OCI-LY7 (cell line): ENCODE data around the gene RNF207. TPM values are rescaled to one million over a fixed set of nuclear protein-coding genes. Genes with fewer than 3 reads are reported as not detected.
A peak's percentile ranks its signal among the peaks of the same experiment; 100 is the strongest.

Experiments used
- BruUV-seq: library from RNA; stranded (reverse); fragments of 400-500 nt; replicated peaks from 2 replicates; lab custom pipeline; 2021; lab: Mats Ljungman, UMichigan
- CTCF ChIA-PET: fragments of 300-600 bp; sonication (Branson Sonifier 250); formaldehyde crosslinking; loops from one replicate; lab custom pipeline; 2022; ENCODE audit warnings: antibody characterized with exemption; ENCODE audit not compliant: unreplicated experiment; lab: Charles Lee
- POLR2A ChIA-PET: fragments of 300-600 bp; sonication (Branson Sonifier 250); formaldehyde crosslinking; loops from one replicate; lab custom pipeline; 2022; ENCODE audit warnings: antibody characterized with exemption; lab: Charles Lee
- DNase-seq: peaks from one replicate; pipeline ENCODE4 v3.0.0-alpha.2; 2015; ENCODE audit warnings: low spot score
- H2AFZ ChIP-seq: fragments of 200-600 bp; sonication (generic), shearing (Covaris generic); 2 replicates; pipeline ENCODE4 v1.6.1; 2014; ENCODE audit warnings: mild to moderate bottlenecking, antibody characterized with exemption, low read length, moderate library complexity
- H3K27ac ChIP-seq: fragments of 200-600 bp; sonication (generic); 2 replicates; pipeline ENCODE4 v1.5.1; 2014; ENCODE audit warnings: mixed run types, low read depth, mild to moderate bottlenecking, moderate library complexity, low read length, inconsistent platforms; ENCODE audit not compliant: poor library complexity, severe bottlenecking
- H3K36me3 ChIP-seq: fragments of 200-600 bp; sonication (generic); 2 replicates; pipeline ENCODE4 v1.6.1; 2014; ENCODE audit warnings: mild to moderate bottlenecking, antibody characterized with exemption, low read length, moderate library complexity, mixed read lengths; ENCODE audit not compliant: insufficient read depth
- H3K4me1 ChIP-seq: fragments of 200-600 bp; sonication (generic); 2 replicates; pipeline ENCODE4 v1.5.1; 2014; ENCODE audit warnings: mild to moderate bottlenecking, low read length; ENCODE audit not compliant: insufficient read depth, poor library complexity, severe bottlenecking
- H3K4me2 ChIP-seq: fragments of 200-600 bp; sonication (generic); 2 replicates; pipeline ENCODE4 v1.6.1; 2014; ENCODE audit warnings: mild to moderate bottlenecking, low read length
- H3K4me3 ChIP-seq: fragments of 200-600 bp; sonication (generic); 2 replicates; pipeline ENCODE4 v1.5.1; 2014; ENCODE audit warnings: mild to moderate bottlenecking, low read depth, low read length; ENCODE audit not compliant: poor library complexity, severe bottlenecking
- H3K79me2 ChIP-seq: fragments of 200-600 bp; sonication (generic); 2 replicates; pipeline ENCODE4 v1.6.1; 2016; ENCODE audit warnings: low read depth, mild to moderate bottlenecking, low read length, moderate library complexity, mixed read lengths; ENCODE audit not compliant: insufficient read depth
- H3K9me2 ChIP-seq: fragments of 200-600 bp; sonication (generic); 2 replicates; pipeline ENCODE4 v1.6.1; 2016; ENCODE audit warnings: mild to moderate bottlenecking, low read length, mixed read lengths; ENCODE audit not compliant: insufficient read depth
- H3K9me3 ChIP-seq: fragments of 200-600 bp; sonication (generic); 2 replicates; pipeline ENCODE4 v1.6.1; 2014; ENCODE audit warnings: mild to moderate bottlenecking, mixed run types, low read length, mixed read lengths
- H4K20me1 ChIP-seq: fragments of 200-600 bp; sonication (generic); 2 replicates; pipeline ENCODE4 v1.6.1; 2014; ENCODE audit warnings: mild to moderate bottlenecking, antibody characterized with exemption, low read length, moderate library complexity, mixed read lengths; ENCODE audit not compliant: insufficient read depth
- EZH2phosphoT487 ChIP-seq: fragments of 200-600 bp; sonication (generic); IDR thresholded peaks from 2 replicates; pipeline ENCODE4 v1.6.1; 2018; ENCODE audit warnings: low read depth, borderline replicate concordance, mild to moderate bottlenecking, mixed run types, antibody characterized with exemption, low read length, moderate library complexity, mixed read lengths
- intact Hi-C: fragments of 100-400 bp; cut with micrococcal nuclease; formaldehyde crosslinking; loops from one replicate; pipeline ENCODE4 v1.10.0; 2022; ENCODE audit not compliant: unreplicated experiment
- total RNA-seq, 2 experiments: library from RNA; depleted of rRNA in 1 of 2; stranded (reverse); fragments of >200 nt in 1 of 2; shearing (Covaris generic) in 1 of 2; gene quantifications; 2 replicates each; pipeline ENCODE4 v1.2.3, GENCODE V29; 2014 to 2022
- TF ChIP-seq, protein P1 (sequence below): fragments of 200-600 bp; sonication (generic); conservative IDR thresholded peaks from 2 replicates; pipeline ENCODE4 v1.5.1; 2014; ENCODE audit warnings: mild to moderate bottlenecking, antibody characterized with exemption, low read length, moderate library complexity, mixed read lengths

Gene RNF207
- total RNA-seq, 2 experiments from 2014 or later: not detected

DNA sequence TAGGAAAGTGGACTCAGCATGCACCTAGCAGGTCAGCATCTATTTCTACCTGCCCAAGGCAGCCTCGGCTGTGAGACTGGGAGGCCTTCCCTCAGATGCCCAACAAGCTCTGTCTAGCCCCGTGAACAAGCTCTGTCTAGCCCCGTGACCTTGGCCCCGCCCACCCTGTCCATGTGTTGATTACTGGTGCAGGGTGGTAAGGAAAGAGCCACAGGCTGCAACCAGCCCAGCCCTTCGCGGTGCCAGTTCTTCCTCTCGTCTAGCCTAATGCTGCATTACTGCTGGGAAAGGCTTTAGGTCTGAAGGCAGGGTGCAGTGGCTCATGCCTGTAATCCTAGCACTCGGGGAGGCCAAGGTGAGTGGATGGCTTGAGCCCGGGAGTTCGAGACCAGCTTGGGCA, 52.8 kb downstream of the RNF207 start:
- Histone ChIP-seq H3K36me3 (no peaks in the 10 kb centered on the region), H3K9me3 (no peaks in the 10 kb centered on the region), H4K20me1 (no peaks in the 10 kb centered on the region), H3K9me2 (no peaks in the 10 kb centered on the region), H3K4me1 (peaks cover 4% of the 10 kb centered on the region), H3K4me2 (no peak overlapping the region), H3K79me2 (no peaks in the 10 kb centered on the region), H3K27ac (no peak overlapping the region), H3K4me3 (no peak overlapping the region), H2AFZ (no peak overlapping the region)
- TF ChIP-seq EZH2phosphoT487: no peak
- TF ChIP-seq, protein P1, sequence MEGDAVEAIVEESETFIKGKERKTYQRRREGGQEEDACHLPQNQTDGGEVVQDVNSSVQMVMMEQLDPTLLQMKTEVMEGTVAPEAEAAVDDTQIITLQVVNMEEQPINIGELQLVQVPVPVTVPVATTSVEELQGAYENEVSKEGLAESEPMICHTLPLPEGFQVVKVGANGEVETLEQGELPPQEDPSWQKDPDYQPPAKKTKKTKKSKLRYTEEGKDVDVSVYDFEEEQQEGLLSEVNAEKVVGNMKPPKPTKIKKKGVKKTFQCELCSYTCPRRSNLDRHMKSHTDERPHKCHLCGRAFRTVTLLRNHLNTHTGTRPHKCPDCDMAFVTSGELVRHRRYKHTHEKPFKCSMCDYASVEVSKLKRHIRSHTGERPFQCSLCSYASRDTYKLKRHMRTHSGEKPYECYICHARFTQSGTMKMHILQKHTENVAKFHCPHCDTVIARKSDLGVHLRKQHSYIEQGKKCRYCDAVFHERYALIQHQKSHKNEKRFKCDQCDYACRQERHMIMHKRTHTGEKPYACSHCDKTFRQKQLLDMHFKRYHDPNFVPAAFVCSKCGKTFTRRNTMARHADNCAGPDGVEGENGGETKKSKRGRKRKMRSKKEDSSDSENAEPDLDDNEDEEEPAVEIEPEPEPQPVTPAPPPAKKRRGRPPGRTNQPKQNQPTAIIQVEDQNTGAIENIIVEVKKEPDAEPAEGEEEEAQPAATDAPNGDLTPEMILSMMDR: no peak
- POLR2A ChIA-PET: no interaction called here
- intact Hi-C loops: no loop called here
- no TSS peak for BruUV-seq
- CTCF ChIA-PET: no interaction called here
- DNase-seq: no peak

DNA sequence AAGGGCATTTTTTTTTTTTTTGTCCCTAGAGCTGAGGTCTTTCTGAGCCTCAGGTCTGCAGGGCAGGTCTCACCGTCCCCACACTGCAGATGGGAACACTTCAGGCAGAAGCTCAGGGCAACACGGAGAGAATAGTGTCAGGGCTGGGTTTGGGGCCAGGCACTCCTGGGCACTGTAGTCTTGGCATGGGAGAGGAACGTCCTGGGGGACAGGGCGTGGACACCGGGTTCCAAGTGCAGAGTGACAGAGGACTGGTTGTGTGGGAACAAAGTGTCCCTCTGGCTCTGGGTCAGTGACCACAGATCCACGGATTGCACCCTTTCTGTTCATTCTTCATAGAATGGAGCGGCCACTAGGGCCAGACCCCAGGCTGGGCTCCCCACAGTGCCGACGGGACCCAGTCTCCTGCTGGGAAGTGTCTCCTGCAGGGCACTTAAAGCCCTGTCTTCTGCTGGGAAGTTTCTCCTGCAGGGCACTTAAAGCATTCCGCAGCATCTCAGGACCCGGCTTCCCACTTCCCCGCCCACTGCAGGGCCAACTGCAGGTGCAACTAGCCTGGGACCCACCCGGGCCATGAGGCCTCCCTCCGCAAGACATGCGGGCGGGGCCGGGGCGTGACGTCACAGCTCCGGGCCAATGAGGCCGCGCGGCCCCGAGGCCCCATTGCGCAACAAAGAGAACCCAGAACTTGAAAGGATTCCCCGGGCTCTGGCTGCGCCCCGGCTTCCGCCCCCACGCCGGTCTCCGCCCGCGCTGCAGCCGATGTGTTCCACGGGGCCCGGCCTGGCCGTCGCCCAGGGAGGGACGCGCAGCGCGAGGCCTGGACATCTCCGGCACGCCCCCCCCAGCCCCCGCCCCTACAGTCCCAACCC, 53.8 kb downstream of the RNF207 start:
- no peaks in the 10 kb centered on the region for H3K9me3 ChIP-seq
- intact Hi-C loops: no loop called here
- TF ChIP-seq, protein P1: no peak
- TF ChIP-seq EZH2phosphoT487: no peak
- no TSS peak for BruUV-seq
- no peak overlapping the region for H3K27ac ChIP-seq
- ChIA-PET CTCF (no interaction called here), POLR2A (no interaction called here)
- H3K79me2 ChIP-seq: no peaks in the 10 kb centered on the region
- H3K36me3 ChIP-seq: no peaks in the 10 kb centered on the region
- DNase-seq: peak; percentile 41
- H2AFZ ChIP-seq: no peak overlapping the region
- no peak overlapping the region for H3K4me3 ChIP-seq
- H3K4me1 ChIP-seq: peaks cover 4% of the 10 kb centered on the region
- peak overlapping the region; percentile 62 for H3K4me2 ChIP-seq
- H4K20me1 ChIP-seq: no peaks in the 10 kb centered on the region
- no peaks in the 10 kb centered on the region for H3K9me2 ChIP-seq

DNA sequence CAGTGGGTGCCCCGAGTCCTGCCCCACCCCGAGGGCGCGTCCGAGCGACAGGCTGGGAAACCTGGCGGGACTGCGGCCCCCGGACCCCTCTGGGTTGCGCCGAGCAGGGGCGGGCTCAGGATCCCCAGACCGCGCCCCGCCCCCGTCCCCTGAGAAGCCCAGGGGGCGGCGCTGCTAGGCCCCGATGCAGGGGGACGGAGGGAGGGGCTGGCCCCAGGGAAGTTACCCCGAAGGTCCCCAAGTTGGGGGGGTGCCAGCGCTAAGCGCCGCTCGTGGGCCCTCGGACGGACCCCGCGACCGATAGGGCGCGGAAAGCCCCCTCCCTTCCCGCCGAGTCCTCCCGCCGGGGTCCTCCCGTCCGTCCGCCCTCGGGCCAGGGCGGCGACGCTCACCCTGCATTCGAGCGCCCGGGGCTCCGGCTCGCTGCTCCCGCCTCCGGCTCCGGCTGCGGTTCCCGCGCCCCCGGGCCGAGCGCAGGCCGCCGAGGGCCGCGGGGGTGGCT, 54.6 kb downstream of the RNF207 start:
- POLR2A ChIA-PET: no interaction called here
- Histone ChIP-seq H3K4me1 (peaks cover 4% of the 10 kb centered on the region), H3K9me3 (no peaks in the 10 kb centered on the region), H3K4me3 (peak overlapping the region; percentile 57), H3K79me2 (no peaks in the 10 kb centered on the region), H3K27ac (no peak overlapping the region), H2AFZ (no peak overlapping the region), H3K9me2 (no peaks in the 10 kb centered on the region), H4K20me1 (no peaks in the 10 kb centered on the region), H3K4me2 (peak overlapping the region; percentile 62), H3K36me3 (no peaks in the 10 kb centered on the region)
- intact Hi-C loops: no loop called here
- CTCF ChIA-PET: no interaction called here
- no peak for DNase-seq
- no TSS peak for BruUV-seq
- TF ChIP-seq, protein P1: no peak
- no peak for TF ChIP-seq EZH2phosphoT487
